HCT116 (cell line): Measurements from ENCODE around the gene PLA2G2C. TPM values are rescaled to one million over a fixed set of nuclear protein-coding genes. Genes with fewer than 3 reads are reported as not detected.

Experiments used
- ATAC-seq: fragments of 200-7000 bp; cut with Tn5 transposase; 2 replicates; pipeline ENCODE4 v1.9.1; 2020; ENCODE audit warnings: mild to moderate bottlenecking, moderate library complexity
- BruUV-seq: library from RNA; stranded (reverse); fragments of 400-500 nt; replicated peaks from 2 replicates; lab custom pipeline; 2021; lab: Mats Ljungman, UMichigan
- CTCF ChIA-PET: fragments of 300-600 bp; sonication (Branson Sonifier 250); formaldehyde crosslinking; loops from one replicate; lab custom pipeline; 2021; ENCODE audit warnings: antibody characterized with exemption; lab: Charles Lee
- POLR2A ChIA-PET: fragments of 300-600, 350-600 bp; sonication (Branson Sonifier 250); formaldehyde crosslinking; loops from one replicate; lab custom pipeline; 2021; ENCODE audit warnings: antibody characterized with exemption; lab: Charles Lee
- RAD21 ChIA-PET, 2 experiments: fragments of 300-600 bp; sonication (Branson Sonifier 250); formaldehyde crosslinking; loops; one replicate each; lab custom pipeline; 2023; ENCODE audit warnings: low total read pairs in 2 of 2; ENCODE audit not compliant: uncharacterized antibody in 2 of 2, unreplicated experiment in 2 of 2, low non-redundant PET in 1 of 2; lab: Charles Lee
- DNase-seq: peaks from one replicate; pipeline ENCODE4 v3.0.0-alpha.2; 2010; ENCODE audit warnings: low read depth, low spot score
- H2AFZ ChIP-seq: fragments of 200-600 bp; shearing (Covaris generic), sonication (generic); 2 replicates; pipeline ENCODE4 v1.6.1; 2017; ENCODE audit warnings: low read depth, mixed run types, mixed read lengths, antibody characterized with exemption, low read length; ENCODE audit not compliant: poor library complexity, severe bottlenecking
- H3K27ac ChIP-seq: 2 replicates; pipeline ENCODE4 v1.5.1; 2012; ENCODE audit warnings: low read depth, low read length
- H3K27me3 ChIP-seq: fragments of 200-600 bp; sonication (generic); 2 replicates; pipeline ENCODE4 v1.6.1; 2016; ENCODE audit warnings: mixed run types, low read length, mixed read lengths; ENCODE audit not compliant: insufficient read depth
- H3K36me3 ChIP-seq, 2 experiments: fragments of 200-500 bp in 1 of 2; fragments of 200-600 bp in 1 of 2; sonication (Bioruptor generic) in 1 of 2; sonication (generic) in 1 of 2; 2 replicates each; pipeline versions ENCODE4 v1.5.1 to v1.6.1; 2014 to 2016; ENCODE audit warnings: low read length in 2 of 2, inconsistent platforms in 1 of 2, mixed read lengths in 1 of 2, mixed run types in 1 of 2; ENCODE audit not compliant: insufficient read depth in 2 of 2, control insufficient read depth in 1 of 2
- H3K4me1 ChIP-seq, 2 experiments: fragments of 200-600 bp in 1 of 2; sonication (generic) in 1 of 2; 2 replicates each; pipeline versions ENCODE4 v1.5.1 to v1.6.1; 2012 to 2017; ENCODE audit warnings: low read length in 2 of 2, inconsistent platforms in 1 of 2, mild to moderate bottlenecking in 1 of 2, mixed read lengths in 1 of 2, mixed run types in 1 of 2, moderate library complexity in 1 of 2; ENCODE audit not compliant: insufficient read depth in 2 of 2, control insufficient read depth in 1 of 2
- H3K4me2 ChIP-seq: fragments of 200-600 bp; sonication (generic); 2 replicates; pipeline ENCODE4 v1.6.1; 2017; ENCODE audit warnings: mixed run types, low read length, mixed read lengths
- H3K4me3 ChIP-seq, 2 experiments: fragments of 200-600 bp in 1 of 2; sonication (generic) in 1 of 2; replicated peaks in 1 of 2; 2 replicates each; pipeline ENCODE4 v1.5.1; 2011 to 2016; ENCODE audit warnings: low read length in 2 of 2, control low read depth in 1 of 2, low read depth in 1 of 2, mild to moderate bottlenecking in 1 of 2, mixed read lengths in 1 of 2, mixed run types in 1 of 2
- H3K79me2 ChIP-seq: fragments of 200-600 bp; sonication (generic); 2 replicates; pipeline ENCODE4 v1.6.1; 2017; ENCODE audit warnings: mild to moderate bottlenecking, mixed run types, low read length, moderate library complexity, mixed read lengths; ENCODE audit not compliant: insufficient read depth
- H3K9ac ChIP-seq: fragments of 200-600 bp; sonication (generic); 2 replicates; pipeline ENCODE4 v1.6.1; 2016; ENCODE audit warnings: low read length, mixed read lengths
- H3K9me2 ChIP-seq: fragments of 200-600 bp; sonication (generic), shearing (Covaris generic); 2 replicates; pipeline ENCODE4 v1.6.1; 2017; ENCODE audit warnings: mixed run types, mild to moderate bottlenecking, moderate library complexity; ENCODE audit not compliant: insufficient read depth
- H3K9me3 ChIP-seq, 2 experiments: fragments of 200-500 bp in 1 of 2; fragments of 200-600 bp in 1 of 2; sonication (Bioruptor generic) in 1 of 2; sonication (generic) in 1 of 2; 2 replicates each; pipeline ENCODE4 v1.6.1; 2014 to 2017; ENCODE audit warnings: low read length in 2 of 2, mixed read lengths in 2 of 2, inconsistent platforms in 1 of 2, low read depth in 1 of 2, mild to moderate bottlenecking in 1 of 2, mixed run types in 1 of 2, moderate library complexity in 1 of 2; ENCODE audit not compliant: control insufficient read depth in 1 of 2, insufficient read depth in 1 of 2
- H4K20me1 ChIP-seq: fragments of 200-600 bp; sonication (generic), shearing (Covaris generic); 2 replicates; pipeline ENCODE4 v1.6.1; 2017; ENCODE audit warnings: mixed run types, mild to moderate bottlenecking, moderate library complexity; ENCODE audit not compliant: insufficient read depth
- ATF3 ChIP-seq: IDR thresholded peaks from 2 replicates; pipeline ENCODE4 v1.6.1; 2012
- CEBPB ChIP-seq: IDR thresholded peaks from 2 replicates; pipeline ENCODE4 v1.6.1; 2012; ENCODE audit warnings: low read depth
- CTCF ChIP-seq, 3 experiments: fragments of 200-600 bp in 1 of 3; sonication (generic) in 1 of 3; IDR thresholded peaks in 2 of 3; conservative IDR thresholded peaks in 1 of 3; 2 replicates each; pipeline ENCODE4 v1.5.1; 2012 to 2017; ENCODE audit warnings: low read depth in 2 of 3, low read length in 2 of 3, antibody characterized with exemption in 1 of 3, borderline replicate concordance in 1 of 3, control low read depth in 1 of 3, mild to moderate bottlenecking in 1 of 3, mixed read lengths in 1 of 3, mixed run types in 1 of 3, moderate library complexity in 1 of 3; ENCODE audit not compliant: insufficient read depth in 1 of 3
- EGR1 ChIP-seq: IDR thresholded peaks from 2 replicates; pipeline ENCODE4 v1.6.1; 2012; ENCODE audit warnings: low read depth
- ELF1 ChIP-seq: IDR thresholded peaks from 2 replicates; pipeline ENCODE4 v1.6.1; 2012; ENCODE audit warnings: low read depth, borderline replicate concordance
- EZH2 ChIP-seq: fragments of 200-600 bp; sonication (generic); IDR thresholded peaks from 2 replicates; pipeline ENCODE4 v1.6.1; 2017; ENCODE audit warnings: antibody characterized with exemption, mixed run types
- EZH2phosphoT487 ChIP-seq: fragments of 200-600 bp; IDR thresholded peaks from 2 replicates; pipeline ENCODE4 v1.6.1; 2018; ENCODE audit warnings: antibody characterized with exemption, borderline replicate concordance
- JUND ChIP-seq: IDR thresholded peaks from 2 replicates; pipeline ENCODE4 v1.6.1; 2012
- MAX ChIP-seq: IDR thresholded peaks from 2 replicates; pipeline ENCODE4 v1.6.1; 2012
- POLR2AphosphoS5 ChIP-seq: IDR thresholded peaks from 2 replicates; pipeline ENCODE4 v1.6.1; 2011; ENCODE audit warnings: mild to moderate bottlenecking, low read depth, low read length, moderate library complexity
- RAD21 ChIP-seq: IDR thresholded peaks from 2 replicates; pipeline ENCODE4 v1.6.1; 2012; ENCODE audit warnings: low read depth, mild to moderate bottlenecking
- REST ChIP-seq: IDR thresholded peaks from 2 replicates; pipeline ENCODE4 v1.6.1; 2012; ENCODE audit warnings: low read depth
- SIN3A ChIP-seq: IDR thresholded peaks from 2 replicates; pipeline ENCODE4 v1.6.1; 2012; ENCODE audit warnings: low read depth
- SP1 ChIP-seq: IDR thresholded peaks from 2 replicates; pipeline ENCODE4 v1.6.1; 2012; ENCODE audit warnings: low read depth
- TCF7L2 ChIP-seq: IDR thresholded peaks from 2 replicates; pipeline ENCODE4 v1.7.0; 2011; ENCODE audit warnings: borderline replicate concordance, inconsistent platforms; ENCODE audit not compliant: insufficient read depth, insufficient read length; ENCODE audit errors: extremely low read depth
- YY1 ChIP-seq: IDR thresholded peaks from 2 replicates; pipeline ENCODE4 v1.6.1; 2011; ENCODE audit warnings: low read length, low read depth, moderate library complexity, mild to moderate bottlenecking; ENCODE audit not compliant: insufficient replicate concordance; ENCODE audit errors: extremely low read depth
- ZBTB33 ChIP-seq: IDR thresholded peaks from 2 replicates; pipeline ENCODE4 v1.6.1; 2011; ENCODE audit warnings: mild to moderate bottlenecking, low read length, moderate library complexity; ENCODE audit not compliant: insufficient replicate concordance; ENCODE audit errors: extremely low read depth
- ZNF274 ChIP-seq: fragments of 200-500 bp; sonication (Bioruptor generic); IDR thresholded peaks from 2 replicates; pipeline ENCODE4 v1.6.1; 2014; ENCODE audit warnings: mild to moderate bottlenecking, low read depth, low read length, inconsistent platforms
- intact Hi-C: fragments of 100-400 bp; cut with micrococcal nuclease; formaldehyde crosslinking; loops from 2 replicates; pipeline ENCODE4 v1.10.0; 2022
- total RNA-seq: library from RNA; stranded (reverse); gene quantifications from one replicate; pipeline ENCODE4 v1.2.1, GENCODE V29; 2021; ENCODE audit not compliant: unreplicated experiment

Gene PLA2G2C
- total RNA-seq, 1 experiment from 2014 or later: not detected

- Histone ChIP-seq H3K4me1 (no peaks in the 10 kb centered on the region), H3K9me3 (no peaks in the 10 kb centered on the region), H3K27me3 (peaks cover 21% of the 10 kb centered on the region; the same call in 1 of the 2 replicates), H2AFZ (no peak overlapping the region), H3K9me2 (no peaks in the 10 kb centered on the region), H3K4me2 (no peak overlapping the region), H3K4me3 (no peak overlapping the region), H3K79me2 (no peaks in the 10 kb centered on the region), H3K9ac (no peak overlapping the region), H3K27ac (no peak overlapping the region), H3K36me3 (no peaks in the 10 kb centered on the region), H4K20me1 (no peaks in the 10 kb centered on the region)
- no peak for DNase-seq
- no peak for ATAC-seq
- intact Hi-C loops: no loop called here
- ChIA-PET RAD21 (no interaction called here), CTCF (no interaction called here), POLR2A (no interaction called here)
- TF ChIP-seq SP1 (no peak), EGR1 (no peak), YY1 (no peak), MAX (no peak), SIN3A (no peak), CTCF (IDR thresholded peaks at IDR 0.05 in 2 of 3, conservative IDR thresholded peaks at IDR 0.05 in 1 of 3; ENCODE audit: borderline replicate concordance in 1 of 3, insufficient read depth in 1 of 3, low read depth in 2 of 3, low read length in 2 of 3) (no peak), REST (no peak), EZH2phosphoT487 (no peak), RAD21 (no peak), ATF3 (no peak), CEBPB (no peak), POLR2AphosphoS5 (no peak), ZNF274 (no peak), ZBTB33 (no peak), JUND (no peak), EZH2 (no peak), TCF7L2 (no peak), ELF1 (no peak)
- no TSS peak for BruUV-seq
Measured at GRCh38 chr1:20189664-20190063, 3.3 kb upstream of the PLA2G2C start.
